Large intestine (tissue), 3 donors: ENCODE data around the gene LSM3. TPM values are rescaled to one million over a fixed set of nuclear protein-coding genes. Genes with fewer than 3 reads are reported as not detected.
A peak's percentile ranks its signal among the peaks of the same experiment; 100 is the strongest.

Source experiments
- DNase-seq, 2 donors: peaks; one replicate each; pipeline versions ENCODE4 v3.0.0 to v3.0.0-alpha.2; 2013
- H3K27ac ChIP-seq: one replicate; pipeline ENCODE4 v1.5.1; 2013; ENCODE audit warnings: low read length
- H3K27me3 ChIP-seq: 2 replicates; pipeline ENCODE4 v1.6.1; 2013; ENCODE audit warnings: low read length; ENCODE audit not compliant: control insufficient read depth, insufficient read depth
- H3K36me3 ChIP-seq: 2 replicates; pipeline ENCODE4 v1.6.1; 2013; ENCODE audit warnings: low read length; ENCODE audit not compliant: control insufficient read depth, insufficient read depth
- H3K4me1 ChIP-seq: one replicate; pipeline ENCODE4 v1.6.1; 2013; ENCODE audit warnings: low read length; ENCODE audit not compliant: control insufficient read depth, insufficient read depth
- H3K4me3 ChIP-seq: one replicate; pipeline ENCODE4 v1.5.1; 2013; ENCODE audit warnings: low read length
- H3K9me3 ChIP-seq: one replicate; pipeline ENCODE4 v1.6.1; 2013; ENCODE audit warnings: mild to moderate bottlenecking, low read depth, low read length, moderate library complexity; ENCODE audit not compliant: control insufficient read depth
- WGBS: methylation state at CpG from one replicate; pipeline ENCODE4 v1.1.5; 2013; ENCODE audit warnings: low lambda C conversion rate; ENCODE audit not compliant: insufficient coverage; 5-methylcytosine and 5-hydroxymethylcytosine counted together
- polyA plus RNA-seq: library from polyadenylated mRNA; unstranded; fragments of 120-200 nt; gene quantifications from one replicate; pipeline ENCODE4 v1.2.1, GENCODE V29; 2013

LSM3 gene
- polyA plus RNA-seq, 1 donor, result 13.7 TPM

GRCh38 chr3:14142567-14143270 is 35.9 kb upstream of the LSM3 start:
- peaks cover 81% of the 10 kb centered on the region for H3K36me3 ChIP-seq
- no peaks in the 10 kb centered on the region for H3K9me3 ChIP-seq
- no CpG with 5 or more reads among the region's 8 CpGs for WGBS
- H3K4me1 ChIP-seq, result peaks cover 30% of the 10 kb centered on the region
- DNase-seq, result no peak
- no peak overlapping the region for H3K27ac ChIP-seq
- no peaks in the 10 kb centered on the region for H3K27me3 ChIP-seq
- no peak overlapping the region for H3K4me3 ChIP-seq

GRCh38 chr3:14143271-14144225 is 35.1 kb upstream of the LSM3 start:
- Histone ChIP-seq H3K4me1 (peaks cover 30% of the 10 kb centered on the region), H3K9me3 (no peaks in the 10 kb centered on the region), H3K27me3 (no peaks in the 10 kb centered on the region), H3K27ac (peak overlapping the region; percentile 87), H3K4me3 (no peak overlapping the region), H3K36me3 (peaks cover 81% of the 10 kb centered on the region)
- DNase-seq, result peak in 1 of 2 donors; percentile 33
- WGBS, result 89% methylated on average over 3 of the region's 7 CpGs

- DNase-seq, result peak; percentile 92 to 93
- no CpG with 5 or more reads among the region's 7 CpGs for WGBS
- Histone ChIP-seq H3K27me3 (no peaks in the 10 kb centered on the region), H3K27ac (peak overlapping the region; percentile 87), H3K4me3 (no peak overlapping the region), H3K9me3 (no peaks in the 10 kb centered on the region), H3K4me1 (peaks cover 30% of the 10 kb centered on the region), H3K36me3 (peaks cover 74% of the 10 kb centered on the region)
Observed at GRCh38 chr3:14144423-14145075, 34.1 kb upstream of the LSM3 start.

GRCh38 chr3:14145236-14145635 is 33.4 kb upstream of the LSM3 start:
- no peaks in the 10 kb centered on the region for H3K9me3 ChIP-seq
- H3K27ac ChIP-seq, result peak overlapping the region; percentile 87
- peaks cover 30% of the 10 kb centered on the region for H3K4me1 ChIP-seq
- WGBS, result 92% methylated on average over 1 of the region's 9 CpGs
- no peak overlapping the region for H3K4me3 ChIP-seq
- peaks cover 71% of the 10 kb centered on the region for H3K36me3 ChIP-seq
- no peaks in the 10 kb centered on the region for H3K27me3 ChIP-seq
- DNase-seq, result no peak

- no peaks in the 10 kb centered on the region for H3K9me3 ChIP-seq
- H3K27ac ChIP-seq, result no peak overlapping the region
- H3K36me3 ChIP-seq, result peaks cover 71% of the 10 kb centered on the region
- H3K27me3 ChIP-seq, result no peaks in the 10 kb centered on the region
- DNase-seq, result no peak
- H3K4me3 ChIP-seq, result no peak overlapping the region
- peaks cover 30% of the 10 kb centered on the region for H3K4me1 ChIP-seq
- WGBS, result no CpG with 5 or more reads among the region's 10 CpGs
Observed at GRCh38 chr3:14145670-14146380, 32.8 kb upstream of the LSM3 start.

GRCh38 chr3:14146381-14147065 is 32.1 kb upstream of the LSM3 start:
- no peak overlapping the region for H3K27ac ChIP-seq
- WGBS, result no CpG with 5 or more reads among the region's 10 CpGs

GRCh38 chr3:14147066-14147435 is 31.6 kb upstream of the LSM3 start:
- Histone ChIP-seq H3K27me3 (no peaks in the 10 kb centered on the region), H3K27ac (no peak overlapping the region), H3K36me3 (peaks cover 71% of the 10 kb centered on the region), H3K9me3 (no peaks in the 10 kb centered on the region), H3K4me3 (no peak overlapping the region), H3K4me1 (peaks cover 30% of the 10 kb centered on the region)
- WGBS, result no CpG with 5 or more reads among the region's 5 CpGs
- no peak for DNase-seq

More at GRCh38 chr3:14146381-14147065, 32.1 kb upstream of the LSM3 start:
- Histone ChIP-seq H3K4me1 (peaks cover 30% of the 10 kb centered on the region), H3K27me3 (no peaks in the 10 kb centered on the region), H3K36me3 (peaks cover 71% of the 10 kb centered on the region), H3K4me3 (no peak overlapping the region), H3K9me3 (no peaks in the 10 kb centered on the region)
- DNase-seq, result no peak

- H3K9me3 ChIP-seq, result no peaks in the 10 kb centered on the region
- no peak overlapping the region for H3K4me3 ChIP-seq
- H3K27ac ChIP-seq, result no peak overlapping the region
- peaks cover 71% of the 10 kb centered on the region for H3K36me3 ChIP-seq
- WGBS, result no CpG with 5 or more reads among the region's 12 CpGs
- peaks cover 34% of the 10 kb centered on the region for H3K4me1 ChIP-seq
- DNase-seq, result no peak
- no peaks in the 10 kb centered on the region for H3K27me3 ChIP-seq
Observed at GRCh38 chr3:14147617-14148016, 31.0 kb upstream of the LSM3 start.

GRCh38 chr3:14148041-14148985 is 30.3 kb upstream of the LSM3 start:
- no peak for DNase-seq
- WGBS, result 100% methylated on average over 1 of the region's 28 CpGs
- Histone ChIP-seq H3K36me3 (peaks cover 71% of the 10 kb centered on the region), H3K4me1 (peaks cover 40% of the 10 kb centered on the region), H3K4me3 (no peak overlapping the region), H3K27ac (no peak overlapping the region), H3K27me3 (no peaks in the 10 kb centered on the region), H3K9me3 (no peaks in the 10 kb centered on the region)
